Adrenal gland (tissue), 12 donors: Measurements from ENCODE around the gene IGSF9. TPM values are rescaled to one million over a fixed set of nuclear protein-coding genes. Genes with fewer than 3 reads are reported as not detected.

Experiments used
- DNase-seq, 7 donors: peaks; one replicate each; pipeline ENCODE4 v3.0.0-alpha.2; 2019 to 2020
- H3K27ac ChIP-seq, 5 donors: fragments of 200-600 bp; sonication (generic) in 4 of 5; 1 replicate in 3 of 5; 2 replicates in 2 of 5; pipeline versions ENCODE4 v1.5.1 to v1.8.0; 2016 to 2020; ENCODE audit warnings: mild to moderate bottlenecking in 1 of 5
- H3K27me3 ChIP-seq: fragments of 200-600 bp; 2 replicates; pipeline ENCODE4 v1.8.0; 2021
- H3K36me3 ChIP-seq, 2 donors: fragments of 200-600 bp; replicated peaks in 1 of 2; 1 replicate in 1 of 2; 2 replicates in 1 of 2; pipeline versions ENCODE4 v1.5.1 to v1.8.0; 2018 to 2022
- H3K4me1 ChIP-seq, 2 donors: fragments of 200-600 bp; replicated peaks in 1 of 2; 1 replicate in 1 of 2; 2 replicates in 1 of 2; pipeline versions ENCODE4 v1.5.1 to v1.8.0; 2018 to 2021
- H3K4me3 ChIP-seq, 4 donors: fragments of 200-600 bp; sonication (generic) in 3 of 4; one replicate each; pipeline ENCODE4 v1.5.1; 2016 to 2018
- H3K9me3 ChIP-seq, 3 donors: fragments of 200-600 bp; sonication (generic) in 1 of 3; replicated peaks in 1 of 3; 1 replicate in 2 of 3; 2 replicates in 1 of 3; pipeline versions ENCODE4 v1.5.1 to v1.8.0; 2016 to 2021
- POLR2A ChIP-seq, 2 donors: fragments of 450-650 bp; IDR thresholded peaks; one replicate each; pipeline ENCODE4 v1.6.1; 2017; ENCODE audit warnings: antibody characterized with exemption in 2 of 2, mild to moderate bottlenecking in 2 of 2, moderate library complexity in 1 of 2
- WGBS, 4 donors: extraction: QIAGEN DNeasy Blood & Tissue Kit in 2 of 4; methylation state at CpG; one replicate each; pipeline versions ENCODE4 v1.1.5 to v1.1.7; 2013 to 2017; 5-methylcytosine and 5-hydroxymethylcytosine counted together
- intact Hi-C, 2 donors: fragments of 100-400 bp; cut with DNase I; formaldehyde crosslinking; loops; one replicate each; pipeline versions ENCODE4 v1.14.1 to v1.15.0; 2022 to 2023
- polyA plus RNA-seq, 3 donors: library from polyadenylated mRNA; stranded (reverse); fragments of 200-250 nt in 2 of 3; fragments of 350-450 nt in 1 of 3; fragmentation: Illumina TruSeq in 1 of 3; extraction: RNeasy Lipid Tissue Mini Kit (QIAGEN cat#74804) in 1 of 3; gene quantifications; one replicate each; pipeline ENCODE4 v1.2.3, GENCODE V29; 2013 to 2014
- total RNA-seq, 9 donors: library from RNA; depleted of rRNA in 4 of 9; stranded (reverse); fragments of >200 nt in 4 of 9; fragments of 120-200 nt in 1 of 9; fragmentation: NEBNext Ultra II Directional in 1 of 9; extraction: Animal tissue kit (Norgen Biotek cat#: 25700) in 1 of 9; gene quantifications; one replicate each; pipeline versions ENCODE4 v1.1.0 to v1.2.4, GENCODE V29; 2013 to 2023
- TF ChIP-seq, protein P1 (sequence below), 6 experiments: fragments of 450-650 bp in 4 of 6; fragments of 200-600 bp in 2 of 6; sonication (generic) in 1 of 6; IDR thresholded peaks; 1 replicate in 5 of 6; 2 replicates in 1 of 6; pipeline versions ENCODE4 v1.5.1 to v1.8.0; 2016 to 2021; ENCODE audit warnings: antibody characterized with exemption in 6 of 6, mild to moderate bottlenecking in 2 of 6, moderate library complexity in 1 of 6
- donor health status: healthy with polysubstance abuse.
- donor health status: Bipolar disorder and iron deficiency.
- donor health status: DM: yes; HTN: yes; CAD: no.
- donor health status: DM: no; HTN: no; CAD: no.
- donor health status: DM: no; HTN: no; CAD: no.
- donor health status: DM: yes; HTN: yes; CAD: no.

The IGSF9 gene
- total and polyA plus RNA-seq, 12 donors: 0.10 to 0.32 (median 0.19) TPM; not detected in 6

DNA sequence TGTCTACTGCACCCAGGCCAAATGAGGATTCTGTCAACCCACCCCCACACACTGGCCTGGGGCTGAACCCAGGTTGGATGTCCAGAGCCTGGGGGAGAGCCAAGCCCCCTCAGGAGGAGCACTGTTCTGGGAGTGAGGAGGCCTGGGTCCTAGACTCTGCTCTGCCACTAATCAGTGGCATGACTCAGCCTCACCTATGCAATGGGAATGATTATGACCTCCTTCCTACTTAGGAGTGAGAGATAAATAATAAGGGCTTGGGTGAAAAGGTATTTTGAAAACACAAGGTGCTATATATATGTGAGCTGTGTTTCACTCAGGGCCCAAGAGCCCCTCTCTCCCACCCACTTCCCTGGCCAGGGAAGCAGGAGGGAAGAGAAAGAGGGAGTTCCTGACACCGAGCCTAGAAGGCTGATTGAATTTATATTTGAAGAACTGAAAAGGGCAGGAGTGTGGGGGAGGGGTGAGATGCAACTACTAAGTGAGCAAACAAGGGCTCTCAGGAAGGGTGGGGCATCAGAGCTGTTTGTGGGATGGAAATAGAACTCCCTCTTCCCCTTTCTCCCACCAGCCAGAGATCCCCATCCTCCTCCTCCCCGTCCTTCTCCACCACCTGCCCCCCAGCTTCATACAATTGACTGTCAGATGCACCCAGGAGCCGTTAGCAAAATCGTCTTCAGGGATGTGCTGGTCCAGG, 8.2 kb downstream of the IGSF9 start:
- no peak for DNase-seq
- Histone ChIP-seq H3K9me3 (no peaks in the 10 kb centered on the region), H3K27me3 (peaks cover 11% of the 10 kb centered on the region), H3K36me3 (no peaks in the 10 kb centered on the region), H3K27ac (no peak overlapping the region), H3K4me1 (peaks cover 0 to 5% of the 10 kb centered on the region in 2 donors), H3K4me3 (no peak overlapping the region)
- 38 to 51% (median 43%) methylated on average over 4 of the region's 4 CpGs for WGBS, 4 donors
- TF ChIP-seq, protein P1, sequence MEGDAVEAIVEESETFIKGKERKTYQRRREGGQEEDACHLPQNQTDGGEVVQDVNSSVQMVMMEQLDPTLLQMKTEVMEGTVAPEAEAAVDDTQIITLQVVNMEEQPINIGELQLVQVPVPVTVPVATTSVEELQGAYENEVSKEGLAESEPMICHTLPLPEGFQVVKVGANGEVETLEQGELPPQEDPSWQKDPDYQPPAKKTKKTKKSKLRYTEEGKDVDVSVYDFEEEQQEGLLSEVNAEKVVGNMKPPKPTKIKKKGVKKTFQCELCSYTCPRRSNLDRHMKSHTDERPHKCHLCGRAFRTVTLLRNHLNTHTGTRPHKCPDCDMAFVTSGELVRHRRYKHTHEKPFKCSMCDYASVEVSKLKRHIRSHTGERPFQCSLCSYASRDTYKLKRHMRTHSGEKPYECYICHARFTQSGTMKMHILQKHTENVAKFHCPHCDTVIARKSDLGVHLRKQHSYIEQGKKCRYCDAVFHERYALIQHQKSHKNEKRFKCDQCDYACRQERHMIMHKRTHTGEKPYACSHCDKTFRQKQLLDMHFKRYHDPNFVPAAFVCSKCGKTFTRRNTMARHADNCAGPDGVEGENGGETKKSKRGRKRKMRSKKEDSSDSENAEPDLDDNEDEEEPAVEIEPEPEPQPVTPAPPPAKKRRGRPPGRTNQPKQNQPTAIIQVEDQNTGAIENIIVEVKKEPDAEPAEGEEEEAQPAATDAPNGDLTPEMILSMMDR (IDR thresholded peaks at IDR 0.05): no peak
- no peak for TF ChIP-seq POLR2A (IDR thresholded peaks at IDR 0.05)
- intact Hi-C loops: no loop called here

DNA sequence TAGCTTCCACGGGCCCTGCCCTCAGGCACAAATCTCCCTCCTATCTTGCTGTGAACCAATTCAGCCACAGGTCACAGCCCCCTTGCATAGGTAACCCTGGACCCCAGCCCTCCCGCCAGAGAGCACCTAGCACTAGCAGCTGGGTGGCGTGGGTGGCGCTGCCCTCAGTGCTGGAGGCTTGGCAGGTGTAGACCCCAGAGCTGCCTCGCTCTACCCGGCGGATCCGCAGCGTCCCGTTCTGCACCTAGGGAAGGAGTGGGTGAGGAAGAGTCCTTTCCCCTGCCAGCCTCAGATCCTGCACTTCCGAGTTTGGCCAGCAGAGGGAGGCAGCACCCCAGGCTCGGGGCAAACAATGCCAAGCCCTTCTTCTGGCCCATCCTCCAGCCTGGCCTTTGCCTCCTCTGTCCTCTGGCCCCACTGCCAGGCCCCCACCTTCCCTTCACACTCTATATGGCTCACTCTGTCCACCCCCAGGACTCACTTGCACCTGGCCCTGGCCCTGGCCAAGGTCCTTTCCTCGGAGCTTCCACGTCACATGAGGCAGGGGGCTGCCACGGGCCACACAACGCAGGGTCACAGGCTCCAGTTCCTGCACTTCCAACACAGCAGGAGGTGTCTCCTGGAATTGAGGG, 9.0 kb downstream of the IGSF9 start:
- no peaks in the 10 kb centered on the region for H3K36me3 ChIP-seq
- peaks cover 0 to 5% of the 10 kb centered on the region in 2 donors for H3K4me1 ChIP-seq
- H3K27ac ChIP-seq: no peak overlapping the region
- peaks cover 11% of the 10 kb centered on the region for H3K27me3 ChIP-seq
- DNase-seq: peak; percentile 60 to 80 (median 66)
- WGBS, 4 donors: 25 to 64% (median 29%) methylated on average over 5 to 16 of the region's 16 CpGs
- no peaks in the 10 kb centered on the region for H3K9me3 ChIP-seq
- TF ChIP-seq, protein P1 (IDR thresholded peaks at IDR 0.05): peak; percentile 94 to 98 (median 97)
- no peak for TF ChIP-seq POLR2A (IDR thresholded peaks at IDR 0.05)
- no peak overlapping the region for H3K4me3 ChIP-seq
- intact Hi-C loops: loop anchor here in 1 of 2 donors (1.0 kb wide), 1 partner anchor 71 kb away; no protein-coding TSS in a partner anchor

DNA sequence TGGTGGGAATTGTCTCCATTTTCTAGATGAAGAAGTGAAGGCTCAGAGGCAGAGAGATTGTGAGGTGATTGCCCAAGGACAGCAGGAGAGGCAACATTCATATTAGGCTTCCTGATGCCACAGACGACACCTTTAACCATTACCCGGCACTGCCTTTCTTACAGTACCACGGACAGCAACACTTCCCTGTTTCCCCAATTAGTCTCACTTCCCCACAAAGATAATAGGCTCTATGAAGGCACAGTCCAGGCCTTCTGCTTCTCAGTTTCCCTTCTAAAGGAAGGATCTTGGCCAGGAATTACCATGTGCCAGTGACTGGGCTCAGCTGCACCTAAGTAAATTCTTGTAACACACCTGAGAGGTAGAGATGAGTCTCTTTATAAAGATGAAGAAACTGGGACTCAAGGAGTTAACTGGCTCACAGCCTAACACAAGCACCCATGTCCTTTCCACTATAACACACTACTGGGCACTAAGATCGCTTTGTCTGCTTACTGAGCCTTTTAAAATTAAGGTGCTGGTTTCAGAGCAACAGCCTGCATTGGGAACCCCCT, 9.6 kb downstream of the IGSF9 start:
- peaks cover 11% of the 10 kb centered on the region for H3K27me3 ChIP-seq
- no peak for DNase-seq
- H3K36me3 ChIP-seq: no peaks in the 10 kb centered on the region
- peaks cover 0 to 5% of the 10 kb centered on the region in 2 donors for H3K4me1 ChIP-seq
- intact Hi-C loops: loop anchor here in 1 of 2 donors (1.0 kb wide), 1 partner anchor 72 kb away; no protein-coding TSS in a partner anchor
- no peak overlapping the region for H3K27ac ChIP-seq
- H3K9me3 ChIP-seq: no peaks in the 10 kb centered on the region
- 60 to 71% (median 61%) methylated on average over 4 of the region's 4 CpGs for WGBS, 4 donors
- H3K4me3 ChIP-seq: no peak overlapping the region
- no peak for TF ChIP-seq POLR2A (IDR thresholded peaks at IDR 0.05)
- TF ChIP-seq, protein P1 (IDR thresholded peaks at IDR 0.05): no peak

DNA sequence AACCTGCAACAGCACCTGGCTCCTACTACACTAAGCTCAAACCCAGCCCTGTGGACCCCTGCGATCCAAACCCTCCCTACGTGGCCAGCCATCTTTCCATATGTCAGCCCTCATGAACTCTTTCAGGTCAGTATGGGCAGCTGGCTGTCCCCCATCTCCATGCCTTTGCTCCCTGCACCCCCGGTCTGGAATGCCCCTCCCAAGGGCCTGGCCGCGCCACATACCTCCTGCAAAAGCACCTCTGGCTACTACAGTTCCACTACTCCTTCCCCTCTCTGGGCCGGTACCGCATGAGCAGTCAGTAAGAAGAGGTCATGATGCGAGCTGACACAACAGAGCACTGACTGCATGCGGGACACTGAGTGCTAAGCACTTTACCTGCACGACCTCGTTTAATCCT, 10.1 kb downstream of the IGSF9 start:
- 73 to 89% (median 87%) methylated on average over 11 of the region's 11 CpGs for WGBS, 4 donors
- TF ChIP-seq, protein P1 (IDR thresholded peaks at IDR 0.05): no peak
- TF ChIP-seq POLR2A (IDR thresholded peaks at IDR 0.05): no peak
- DNase-seq: no peak

More for the DNA sequence above, 10.1 kb downstream of the IGSF9 start:
- peaks cover 0 to 5% of the 10 kb centered on the region in 2 donors for H3K4me1 ChIP-seq
- intact Hi-C loops: no loop called here
- no peak overlapping the region for H3K27ac ChIP-seq
- peaks cover 11% of the 10 kb centered on the region for H3K27me3 ChIP-seq
- no peaks in the 10 kb centered on the region for H3K36me3 ChIP-seq
- H3K4me3 ChIP-seq: no peak overlapping the region
- no peaks in the 10 kb centered on the region for H3K9me3 ChIP-seq
